Keratinocyte (primary cell): ENCODE results near the gene LPAR6. TPM values are rescaled to one million over a fixed set of nuclear protein-coding genes. Genes with fewer than 3 reads are reported as not detected.

Source experiments
- DNase-seq: peaks from one replicate; pipeline ENCODE4 v3.0.0-alpha.2; 2011; ENCODE audit warnings: low read depth, missing footprints, low spot score
- FAIRE-seq: peaks from 2 replicates; lab custom pipeline; 2011; peaks lifted over from hg19 to GRCh38; lab: Jason Lieb, UNC
- H2AFZ ChIP-seq: 2 replicates; pipeline ENCODE4 v1.6.0; 2012; ENCODE audit warnings: low read length, control low read depth, inconsistent platforms; ENCODE audit not compliant: control insufficient read depth
- H3K27ac ChIP-seq: 2 replicates; pipeline ENCODE4 v1.5.1; 2011; ENCODE audit warnings: low read length; ENCODE audit not compliant: control insufficient read depth, insufficient read depth
- H3K27me3 ChIP-seq: 3 replicates; pipeline ENCODE4 v1.6.0; 2011; ENCODE audit warnings: low read length; ENCODE audit not compliant: control insufficient read depth, insufficient read depth; ENCODE audit errors: extremely low read depth
- H3K36me3 ChIP-seq, 2 experiments: 2 replicates in 1 of 2; 3 replicates in 1 of 2; pipeline ENCODE4 v1.5.1; 2011; ENCODE audit warnings: low read length in 2 of 2, mild to moderate bottlenecking in 1 of 2; ENCODE audit not compliant: control insufficient read depth in 2 of 2, insufficient read depth in 2 of 2; ENCODE audit errors: extremely low read depth in 1 of 2
- H3K4me1 ChIP-seq: 3 replicates; pipeline ENCODE4 v1.5.1; 2011; ENCODE audit warnings: low read length; ENCODE audit not compliant: control insufficient read depth, insufficient read depth; ENCODE audit errors: extremely low read depth
- H3K4me2 ChIP-seq: 3 replicates; pipeline ENCODE4 v1.6.0; 2011; ENCODE audit warnings: low read depth, low read length; ENCODE audit not compliant: control insufficient read depth, insufficient read depth; ENCODE audit errors: extremely low read depth
- H3K4me3 ChIP-seq, 3 experiments: fragments of 200-600 bp in 1 of 3; sonication (generic) in 1 of 3; 2 replicates in 2 of 3; 3 replicates in 1 of 3; pipeline ENCODE4 v1.5.1; 2011 to 2016; ENCODE audit warnings: low read length in 3 of 3, mild to moderate bottlenecking in 3 of 3, control low read depth in 2 of 3, inconsistent platforms in 1 of 3, low read depth in 1 of 3, mixed read lengths in 1 of 3, mixed run types in 1 of 3, moderate library complexity in 1 of 3; ENCODE audit not compliant: control insufficient read depth in 2 of 3, insufficient read depth in 2 of 3; ENCODE audit errors: extremely low read depth in 1 of 3
- H3K79me2 ChIP-seq: 2 replicates; pipeline ENCODE4 v1.6.0; 2012; ENCODE audit warnings: low read length; ENCODE audit not compliant: control insufficient read depth, insufficient read depth
- H3K9ac ChIP-seq: 3 replicates; pipeline ENCODE4 v1.6.0; 2011; ENCODE audit warnings: low read length; ENCODE audit not compliant: control insufficient read depth, insufficient read depth; ENCODE audit errors: extremely low read depth
- H3K9me1 ChIP-seq: 3 replicates; pipeline ENCODE4 v1.6.0; 2011; ENCODE audit warnings: low read length; ENCODE audit not compliant: control insufficient read depth, insufficient read depth; ENCODE audit errors: extremely low read depth
- H3K9me3 ChIP-seq: 2 replicates; pipeline ENCODE4 v1.5.1; 2012; ENCODE audit warnings: low read depth, low read length; ENCODE audit not compliant: control insufficient read depth
- H4K20me1 ChIP-seq: 3 replicates; pipeline ENCODE4 v1.6.0; 2011; ENCODE audit warnings: low read length; ENCODE audit not compliant: control insufficient read depth, insufficient read depth; ENCODE audit errors: extremely low read depth
- EZH2 ChIP-seq: IDR thresholded peaks from one replicate; pipeline ENCODE4 v1.6.1; 2012; ENCODE audit warnings: inconsistent platforms, mild to moderate bottlenecking, low read length, moderate library complexity
- dilution Hi-C: fragments of 300-500 bp; cut with MboI; formaldehyde crosslinking; loops from one replicate; pipeline ENCODE4 v1.7.0; 2020; ENCODE audit warnings: low sequenced_read_pairs; ENCODE audit not compliant: extremely low pct_ligation_motif_present
- polyA plus RNA-seq, 5 experiments: library from polyadenylated mRNA; depleted of rRNA in 3 of 5; stranded (reverse) in 3 of 5; stranded (forward) in 1 of 5; unstranded in 1 of 5; fragments of >200 nt; gene quantifications; 1 replicate in 1 of 5; 2 replicates in 3 of 5; 3 replicates in 1 of 5; pipeline versions ENCODE4 v1.2.1 to v1.2.3, GENCODE V29; 2011 to 2012; ENCODE audit warnings: missing spikeins in 2 of 5, low read depth in 1 of 5, low replicate concordance in 1 of 5
- TF ChIP-seq, protein P1 (sequence below), 3 experiments: IDR thresholded peaks in 1 of 3; conservative IDR thresholded peaks in 1 of 3; optimal IDR thresholded peaks in 1 of 3; 2 replicates in 2 of 3; 3 replicates in 1 of 3; pipeline versions ENCODE3 to v1.5.1; 2011; ENCODE audit warnings: low read length in 3 of 3, mild to moderate bottlenecking in 3 of 3, moderate library complexity in 2 of 3, control low read depth in 1 of 3, inconsistent platforms in 1 of 3; ENCODE audit not compliant: insufficient read depth in 2 of 3; ENCODE audit errors: extremely low read depth in 1 of 3

LPAR6 gene
- polyA plus RNA-seq, 1 donor (not counting 4 experiments of a cell fraction or from before 2014, with no cell fraction given), result 20.0 TPM

DNA sequence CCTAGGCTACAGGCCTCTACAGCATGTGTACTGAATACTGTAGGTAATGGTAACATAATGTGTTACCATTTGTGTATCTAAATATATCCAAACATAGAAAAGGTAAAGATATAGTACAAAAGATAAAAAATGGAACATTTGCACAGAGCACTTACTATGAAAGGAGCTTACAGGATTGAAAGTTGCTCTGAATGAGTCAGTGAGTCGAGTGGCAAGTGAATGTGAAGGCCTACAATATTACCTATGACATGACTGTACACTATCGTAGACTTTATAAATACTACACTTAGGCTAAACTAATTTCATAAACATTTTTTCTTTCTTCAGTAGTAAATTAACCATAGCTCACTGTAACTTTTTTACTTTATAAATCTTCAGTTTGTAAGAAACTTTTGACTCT is 35.1 kb downstream of the LPAR6 start:
- dilution Hi-C loops, result no loop called here
- H3K4me1 ChIP-seq, result no peaks in the 10 kb centered on the region
- no peak overlapping the region for H2AFZ ChIP-seq
- H3K36me3 ChIP-seq, result no peaks in the 10 kb centered on the region
- no peak for TF ChIP-seq EZH2
- TF ChIP-seq, protein P1, sequence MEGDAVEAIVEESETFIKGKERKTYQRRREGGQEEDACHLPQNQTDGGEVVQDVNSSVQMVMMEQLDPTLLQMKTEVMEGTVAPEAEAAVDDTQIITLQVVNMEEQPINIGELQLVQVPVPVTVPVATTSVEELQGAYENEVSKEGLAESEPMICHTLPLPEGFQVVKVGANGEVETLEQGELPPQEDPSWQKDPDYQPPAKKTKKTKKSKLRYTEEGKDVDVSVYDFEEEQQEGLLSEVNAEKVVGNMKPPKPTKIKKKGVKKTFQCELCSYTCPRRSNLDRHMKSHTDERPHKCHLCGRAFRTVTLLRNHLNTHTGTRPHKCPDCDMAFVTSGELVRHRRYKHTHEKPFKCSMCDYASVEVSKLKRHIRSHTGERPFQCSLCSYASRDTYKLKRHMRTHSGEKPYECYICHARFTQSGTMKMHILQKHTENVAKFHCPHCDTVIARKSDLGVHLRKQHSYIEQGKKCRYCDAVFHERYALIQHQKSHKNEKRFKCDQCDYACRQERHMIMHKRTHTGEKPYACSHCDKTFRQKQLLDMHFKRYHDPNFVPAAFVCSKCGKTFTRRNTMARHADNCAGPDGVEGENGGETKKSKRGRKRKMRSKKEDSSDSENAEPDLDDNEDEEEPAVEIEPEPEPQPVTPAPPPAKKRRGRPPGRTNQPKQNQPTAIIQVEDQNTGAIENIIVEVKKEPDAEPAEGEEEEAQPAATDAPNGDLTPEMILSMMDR (optimal IDR thresholded peaks at IDR 0.05 in 1 of 3, IDR thresholded peaks at IDR 0.05 in 1 of 3, conservative IDR thresholded peaks at IDR 0.05 in 1 of 3; ENCODE audit: extremely low read depth in 1 of 3, insufficient read depth in 2 of 3, low read length in 3 of 3), result no peak
- H3K9me1 ChIP-seq, result no peaks in the 10 kb centered on the region
- H3K27me3 ChIP-seq, result no peaks in the 10 kb centered on the region
- no peaks in the 10 kb centered on the region for H3K9me3 ChIP-seq
- no peaks in the 10 kb centered on the region for H4K20me1 ChIP-seq
- FAIRE-seq, result no peak
- H3K79me2 ChIP-seq, result no peaks in the 10 kb centered on the region
- no peak for DNase-seq
- H3K4me2 ChIP-seq, result no peak overlapping the region
- H3K27ac ChIP-seq, result no peak overlapping the region
- no peak overlapping the region for H3K4me3 ChIP-seq
- H3K9ac ChIP-seq, result no peak overlapping the region

DNA sequence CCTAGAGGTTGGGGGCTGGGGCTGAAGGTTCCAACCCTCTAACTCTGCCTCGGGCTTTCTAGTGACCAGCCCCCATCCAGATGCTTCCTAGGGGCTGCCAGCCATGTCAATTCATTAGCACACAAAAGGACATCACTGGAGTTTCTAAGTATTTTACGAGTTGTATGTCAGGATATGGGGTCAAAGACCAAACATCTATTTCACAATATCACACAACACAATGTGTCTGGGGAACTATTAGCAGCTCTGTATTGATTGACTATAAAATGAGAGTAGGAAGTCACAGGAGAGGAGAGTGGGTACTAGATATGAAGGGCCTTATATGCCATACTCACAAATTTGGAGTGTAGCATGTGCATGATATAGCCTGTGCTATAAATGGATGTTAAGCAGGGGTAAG is 42.1 kb downstream of the LPAR6 start:
- Histone ChIP-seq H3K4me3 (no peak overlapping the region), H3K4me1 (no peaks in the 10 kb centered on the region), H3K9me1 (no peaks in the 10 kb centered on the region), H3K9me3 (no peaks in the 10 kb centered on the region), H3K27ac (no peak overlapping the region), H3K36me3 (peaks cover 0 to 4% of the 10 kb centered on the region in 2 experiments), H4K20me1 (no peaks in the 10 kb centered on the region), H3K9ac (no peak overlapping the region), H3K79me2 (no peaks in the 10 kb centered on the region), H3K27me3 (no peaks in the 10 kb centered on the region), H3K4me2 (no peak overlapping the region), H2AFZ (no peak overlapping the region)
- dilution Hi-C loops, result no loop called here
- DNase-seq (no peak), FAIRE-seq (no peak)
- TF ChIP-seq, protein P1 (optimal IDR thresholded peaks at IDR 0.05 in 1 of 3, IDR thresholded peaks at IDR 0.05 in 1 of 3, conservative IDR thresholded peaks at IDR 0.05 in 1 of 3; ENCODE audit: extremely low read depth in 1 of 3, insufficient read depth in 2 of 3, low read length in 3 of 3), result no peak
- no peak for TF ChIP-seq EZH2
